Liver (tissue), 10 donors: ENCODE results near the gene RADIL. TPM values are rescaled to one million over a fixed set of nuclear protein-coding genes. Genes with fewer than 3 reads are reported as not detected.

Experiments
- DNase-seq: peaks from one replicate; pipeline ENCODE4 v3.0.0-alpha.2; 2017; ENCODE audit warnings: low spot score
- H3K27ac ChIP-seq, 2 donors: one replicate each; pipeline ENCODE4 v1.7.0; 2013; ENCODE audit warnings: inconsistent platforms in 2 of 2, low read length in 2 of 2, control low read depth in 1 of 2, low read depth in 1 of 2, mild to moderate bottlenecking in 1 of 2
- H3K27me3 ChIP-seq, 4 donors: one replicate each; pipeline versions ENCODE4 v1.6.1 to v1.7.0; 2013; ENCODE audit warnings: low read length in 3 of 4, inconsistent platforms in 1 of 4, mild to moderate bottlenecking in 1 of 4, moderate library complexity in 1 of 4; ENCODE audit not compliant: control insufficient read depth in 4 of 4, insufficient read depth in 4 of 4
- H3K36me3 ChIP-seq, 4 donors: one replicate each; pipeline versions ENCODE4 v1.6.1 to v1.7.0; 2013; ENCODE audit warnings: low read length in 3 of 4, mild to moderate bottlenecking in 3 of 4, low read depth in 1 of 4, moderate library complexity in 1 of 4; ENCODE audit not compliant: control insufficient read depth in 4 of 4, insufficient read depth in 3 of 4
- H3K4me1 ChIP-seq, 4 donors: one replicate each; pipeline versions ENCODE4 v1.6.1 to v1.7.0; 2013; ENCODE audit warnings: low read length in 3 of 4, mild to moderate bottlenecking in 3 of 4, moderate library complexity in 1 of 4; ENCODE audit not compliant: control insufficient read depth in 4 of 4, insufficient read depth in 4 of 4
- H3K4me3 ChIP-seq, 3 donors: one replicate each; pipeline versions ENCODE4 v1.6.1 to v1.7.0; 2013; ENCODE audit warnings: low read length in 3 of 3, control low read depth in 1 of 3, low read depth in 1 of 3, mild to moderate bottlenecking in 1 of 3
- H3K9ac ChIP-seq, 2 donors: one replicate each; pipeline ENCODE4 v1.7.0; 2013; ENCODE audit warnings: low read length in 2 of 2, mild to moderate bottlenecking in 2 of 2, moderate library complexity in 2 of 2, control low read depth in 1 of 2, low read depth in 1 of 2
- H3K9me3 ChIP-seq, 4 donors: one replicate each; pipeline versions ENCODE4 v1.6.1 to v1.7.0; 2013; ENCODE audit warnings: low read length in 3 of 4; ENCODE audit not compliant: control insufficient read depth in 4 of 4
- EGR1 ChIP-seq, 2 donors: IDR thresholded peaks; 2 replicates each; pipeline ENCODE4 v1.6.1; 2016 to 2018; ENCODE audit warnings: antibody characterized with exemption in 2 of 2, low read depth in 2 of 2
- FOXA2 ChIP-seq: IDR thresholded peaks from 2 replicates; pipeline ENCODE4 v1.6.1; 2016; ENCODE audit warnings: antibody characterized with exemption
- GABPA ChIP-seq, 2 donors: IDR thresholded peaks in 1 of 2; conservative IDR thresholded peaks in 1 of 2; 2 replicates each; pipeline ENCODE4 v1.6.1; 2016; ENCODE audit warnings: antibody characterized with exemption in 2 of 2, mild to moderate bottlenecking in 1 of 2, moderate library complexity in 1 of 2
- HNF4G ChIP-seq: IDR thresholded peaks from 2 replicates; pipeline ENCODE4 v1.6.1; 2016; ENCODE audit warnings: antibody characterized with exemption
- JUND ChIP-seq, 2 donors: IDR thresholded peaks; 2 replicates each; pipeline ENCODE4 v1.6.1; 2016; ENCODE audit warnings: antibody characterized with exemption in 2 of 2
- YY1 ChIP-seq: IDR thresholded peaks from 2 replicates; pipeline ENCODE4 v1.6.1; 2016; ENCODE audit warnings: antibody characterized with exemption, mild to moderate bottlenecking
- WGBS: extraction: QIAGEN DNeasy Blood & Tissue Kit; methylation state at CpG from one replicate; pipeline ENCODE4 v1.1.7; 2013; 5-methylcytosine and 5-hydroxymethylcytosine counted together
- polyA plus RNA-seq, 2 donors: library from polyadenylated mRNA; stranded (reverse) in 1 of 2; unstranded in 1 of 2; fragments of 200-250 nt in 1 of 2; fragments of >200 nt in 1 of 2; fragmentation: Nextera tagmentation in 1 of 2; extraction: Ambion mirVana in 1 of 2; gene quantifications; one replicate each; pipeline versions ENCODE4 v1.2.1 to v1.2.3, GENCODE V29; 2013 to 2015
- small RNA-seq: library from RNA; depleted of rRNA; stranded (forward); fragments of <200 nt; gene quantifications from one replicate; pipeline ENCODE3, GENCODE V24; 2014
- total RNA-seq, 2 donors: library from RNA; depleted of rRNA; stranded (reverse); fragments of >200 nt; gene quantifications; one replicate each; pipeline ENCODE4 v1.2.3, GENCODE V29; 2014
- TF ChIP-seq, protein P1 (sequence below): IDR thresholded peaks from 2 replicates; pipeline ENCODE4 v1.6.1; 2016; ENCODE audit warnings: antibody characterized with exemption
- donor health status: healthy.
- donor health status: healthy.
- donor health status: healthy.
- donor health status: healthy.
- donor health status: healthy.

RADIL gene
- total and polyA plus RNA-seq, 4 donors, result 0.14 to 0.25 (median 0.21) TPM; not detected in 1

GRCh38 chr7:4749363-4749762, 134.2 kb downstream of the RADIL start:
- no peak overlapping the region for H3K27ac ChIP-seq
- H3K36me3 ChIP-seq, result peaks cover 0 to 10% (median under 1%) of the 10 kb centered on the region in 4 donors
- TF ChIP-seq JUND (IDR thresholded peaks at IDR 0.05) (no peak), EGR1 (IDR thresholded peaks at IDR 0.05; ENCODE audit: low read depth in 2 of 2) (no peak), GABPA (IDR thresholded peaks at IDR 0.05 in 1 of 2, conservative IDR thresholded peaks at IDR 0.05 in 1 of 2) (no peak), FOXA2 (no peak), HNF4G (no peak), YY1 (no peak)
- TF ChIP-seq, protein P1, sequence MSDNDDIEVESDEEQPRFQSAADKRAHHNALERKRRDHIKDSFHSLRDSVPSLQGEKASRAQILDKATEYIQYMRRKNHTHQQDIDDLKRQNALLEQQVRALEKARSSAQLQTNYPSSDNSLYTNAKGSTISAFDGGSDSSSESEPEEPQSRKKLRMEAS, result no peak
- DNase-seq, result no peak
- no peaks in the 10 kb centered on the region for H3K9me3 ChIP-seq
- no peak overlapping the region for H3K4me3 ChIP-seq
- H3K27me3 ChIP-seq, result no peaks in the 10 kb centered on the region
- WGBS, result 97% methylated on average over 14 of the region's 14 CpGs
- H3K4me1 ChIP-seq, result peaks cover 6 to 20% (median 13%) of the 10 kb centered on the region in 4 donors
- no peak overlapping the region for H3K9ac ChIP-seq

Small RNA genes lying within 50 kb of the gene (small RNA-seq; reads per million reads assigned to genes)
- gene MIR4656 (not detected), gene RF00019 (not detected)

Other genes starting within 250 kb of the RADIL start
- gene FOXK1, start 201.4 kb downstream of the RADIL start, total RNA-seq, result 1 to 10 TPM; 7.5 to 8.5 TPM
- gene FOXK1, start 201.4 kb downstream of the RADIL start, polyA plus RNA-seq, result 1 to 10 TPM; 1.2 to 1.3 TPM
- 10 to 100 TPM; 14.5 to 16.0 TPM for gene AP5Z1, start 108.1 kb downstream of the RADIL start, total RNA-seq
- 10 to 100 TPM; 10.2 to 14.0 TPM for gene AP5Z1, start 108.1 kb downstream of the RADIL start, polyA plus RNA-seq
- under 1 TPM; 0.05 to 0.08 TPM for gene PAPOLB, start 21.7 kb downstream of the RADIL start, total RNA-seq
- not detected for gene PAPOLB, start 21.7 kb downstream of the RADIL start, polyA plus RNA-seq
- not detected for gene MMD2, start 75.5 kb upstream of the RADIL start, total RNA-seq
- gene MMD2, start 75.5 kb upstream of the RADIL start, polyA plus RNA-seq, result not detected
- 1 to 10 TPM; 5.3 to 7.2 TPM for gene RBAK, start 162.1 kb upstream of the RADIL start, total RNA-seq
- 1 to 10 TPM; 1.7 to 2.1 TPM for gene RBAK, start 162.1 kb upstream of the RADIL start, polyA plus RNA-seq